Measurements from ENCODE around the gene IL18. TPM values are rescaled to one million over a fixed set of nuclear protein-coding genes. Genes with fewer than 3 reads are reported as not detected.

IL18 gene
- total RNA-seq, 1 experiment from 2014 or later = 0.31 TPM

DNA sequence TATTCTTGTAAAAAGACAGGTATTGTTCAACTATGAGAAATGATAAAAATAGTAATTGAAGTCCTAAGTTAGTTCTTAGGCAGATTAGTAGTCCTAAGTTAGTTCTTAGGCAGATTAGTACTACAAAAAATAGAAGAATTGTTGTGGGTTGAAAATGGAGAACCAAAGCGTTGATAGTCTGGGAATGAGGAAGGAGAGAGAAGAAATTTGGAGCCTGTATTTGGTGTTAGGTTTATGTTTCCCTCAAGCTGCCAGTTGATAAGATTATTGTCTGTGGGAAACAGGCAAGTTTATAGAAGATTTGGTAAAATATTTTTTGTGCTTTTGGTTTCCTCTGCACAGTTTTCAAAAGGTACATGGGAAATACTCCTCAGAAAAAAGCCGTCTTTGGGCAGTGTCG, 15.0 kb upstream of the IL18 start:
- Histone ChIP-seq H2BK120ac (ENCODE audit: low read depth, low read length, poor library complexity, severe bottlenecking) (no peak overlapping the region), H3K4me1 (ENCODE audit: insufficient read depth, low read length) (no peaks in the 10 kb centered on the region), H3K23ac (ENCODE audit: insufficient read length, low read depth, low read length) (no peak overlapping the region), H2AFZ (ENCODE audit: low read length) (no peak overlapping the region), H2AK5ac (ENCODE audit: insufficient read length, low read length) (no peak overlapping the region), H3K9ac (ENCODE audit: extremely low read depth, insufficient read length, low read length) (no peak overlapping the region), H3K79me1 (ENCODE audit: insufficient read depth, low read depth, low read length, poor library complexity, severe bottlenecking) (no peaks in the 10 kb centered on the region), H3K27me3 (ENCODE audit: insufficient read depth, low read length) (no peaks in the 10 kb centered on the region), H3K23me2 (ENCODE audit: insufficient read length, low read depth, low read length, poor library complexity, severe bottlenecking) (no peaks in the 10 kb centered on the region), H2BK12ac (ENCODE audit: insufficient read length, low read depth, low read length) (no peak overlapping the region), H4K91ac (ENCODE audit: insufficient read length, low read depth, low read length) (no peak overlapping the region), H3K4ac (ENCODE audit: low read depth, low read length) (no peak overlapping the region), H4K5ac (ENCODE audit: insufficient read length, low read depth, low read length) (no peak overlapping the region), H3K14ac (ENCODE audit: insufficient read depth, low read length) (no peak overlapping the region), H4K8ac (replicated peaks; ENCODE audit: insufficient read length, low read depth, low read length) (no peak overlapping the region), H2BK15ac (ENCODE audit: low read depth, low read length) (no peak overlapping the region), H2BK5ac (ENCODE audit: insufficient read length, low read length) (no peak overlapping the region), H3K4me2 (ENCODE audit: insufficient read depth, insufficient read length, low read length) (no peak overlapping the region), H3K27ac (ENCODE audit: insufficient read length, low read depth, low read length) (no peak overlapping the region), H3K18ac (ENCODE audit: insufficient read length, low read depth, low read length) (no peak overlapping the region), H4K20me1 (ENCODE audit: control insufficient read depth, insufficient read depth, insufficient read length) (no peaks in the 10 kb centered on the region), H3T11ph (ENCODE audit: low read length) (no peak overlapping the region), H3K79me2 (ENCODE audit: insufficient read depth, low read length) (no peaks in the 10 kb centered on the region), H2BK20ac (ENCODE audit: low read depth, low read length, poor library complexity, severe bottlenecking) (no peak overlapping the region), H3K56ac (ENCODE audit: insufficient read length, low read depth, low read length) (no peak overlapping the region), H3K9me3 (ENCODE audit: control insufficient read depth, low read depth, low read length) (no peaks in the 10 kb centered on the region)
- Mint-ChIP-seq H3K4me1 (0 out of 4 replicates have a peak, but pooled peaks cover 0 to 2% of the 10 kb centered on the region in 2 experiments), H3K9me3 (peaks cover 4 to 7% of the 10 kb centered on the region in 2 experiments; a peak in 4 of 5 replicates), H3K27ac (no peak overlapping the region), H3K36me3 (ENCODE audit: insufficient read depth in 1 of 3, low read depth in 3 of 3) (no peaks in the 10 kb centered on the region), H3K4me3 (no peak overlapping the region), H3K27me3 (ENCODE audit: low read depth) (peaks cover 13% of the 10 kb centered on the region)
- no CpG with 5 or more reads among the region's 3 CpGs for WGBS (ENCODE audit: extremely low coverage, insufficient read length, low lambda C conversion rate)
- DNase-seq = no peak
- TF ChIP-seq CTCF (conservative IDR thresholded peaks at IDR 0.05) = no peak

Measured in H9 (cell line).